Fibroblast of the conjunctiva (primary cell): Measurements from ENCODE around the gene DOCK7.
A peak's percentile ranks its signal among the peaks of the same experiment; 100 is the strongest.

ENCODE experiments used
- DNase-seq: peaks from one replicate; pipeline ENCODE4 v3.0.0-alpha.2; 2010; ENCODE audit warnings: low read depth

Gene DOCK7

DNA sequence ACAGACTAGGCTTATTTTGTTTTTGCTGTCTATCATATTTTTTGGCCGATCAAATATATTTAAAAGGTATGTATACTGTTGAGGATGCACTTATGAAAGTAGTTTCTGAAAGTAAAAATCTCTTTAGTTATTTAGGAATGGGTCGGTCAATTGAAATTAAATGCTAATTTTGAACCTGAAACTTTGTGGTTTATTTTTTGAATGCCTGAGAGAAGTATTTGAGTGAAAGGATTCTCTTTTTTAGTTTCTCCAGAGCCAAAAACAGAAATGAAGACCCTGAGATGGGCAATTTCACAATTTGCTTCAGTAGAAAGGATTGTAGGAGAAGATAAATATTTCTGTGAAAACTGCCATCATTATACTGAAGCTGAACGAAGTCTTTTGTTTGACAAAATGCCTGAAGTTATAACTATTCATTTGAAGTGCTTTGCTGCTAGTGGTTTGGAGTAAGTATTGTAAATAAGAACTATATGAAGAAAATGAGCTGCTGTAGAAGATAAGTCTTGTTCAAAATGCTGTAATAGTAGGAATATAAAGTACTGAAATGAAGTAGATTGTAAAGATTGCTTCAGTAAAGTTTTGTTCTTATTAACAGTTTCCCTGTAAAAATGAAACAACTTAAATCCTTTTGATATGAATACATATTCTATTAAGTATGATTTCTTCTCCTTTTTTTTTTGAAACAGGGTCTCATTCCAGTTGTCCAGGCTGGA is 239.8 kb downstream of the DOCK7 start:
- no peak for DNase-seq

DNA sequence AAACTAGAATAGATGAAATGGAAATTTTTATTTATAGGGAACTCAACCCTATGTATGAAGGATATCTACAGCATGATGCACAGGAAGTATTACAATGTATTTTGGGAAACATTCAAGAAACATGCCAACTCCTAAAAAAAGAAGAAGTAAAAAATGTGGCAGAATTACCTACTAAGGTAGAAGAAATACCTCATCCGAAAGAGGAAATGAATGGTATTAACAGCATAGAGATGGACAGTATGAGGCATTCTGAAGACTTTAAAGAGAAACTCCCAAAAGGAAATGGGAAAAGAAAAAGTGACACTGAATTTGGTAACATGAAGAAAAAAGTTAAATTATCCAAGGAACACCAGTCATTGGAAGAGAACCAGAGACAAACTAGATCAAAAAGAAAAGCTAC is 243.5 kb downstream of the DOCK7 start:
- DNase-seq: no peak

DNA sequence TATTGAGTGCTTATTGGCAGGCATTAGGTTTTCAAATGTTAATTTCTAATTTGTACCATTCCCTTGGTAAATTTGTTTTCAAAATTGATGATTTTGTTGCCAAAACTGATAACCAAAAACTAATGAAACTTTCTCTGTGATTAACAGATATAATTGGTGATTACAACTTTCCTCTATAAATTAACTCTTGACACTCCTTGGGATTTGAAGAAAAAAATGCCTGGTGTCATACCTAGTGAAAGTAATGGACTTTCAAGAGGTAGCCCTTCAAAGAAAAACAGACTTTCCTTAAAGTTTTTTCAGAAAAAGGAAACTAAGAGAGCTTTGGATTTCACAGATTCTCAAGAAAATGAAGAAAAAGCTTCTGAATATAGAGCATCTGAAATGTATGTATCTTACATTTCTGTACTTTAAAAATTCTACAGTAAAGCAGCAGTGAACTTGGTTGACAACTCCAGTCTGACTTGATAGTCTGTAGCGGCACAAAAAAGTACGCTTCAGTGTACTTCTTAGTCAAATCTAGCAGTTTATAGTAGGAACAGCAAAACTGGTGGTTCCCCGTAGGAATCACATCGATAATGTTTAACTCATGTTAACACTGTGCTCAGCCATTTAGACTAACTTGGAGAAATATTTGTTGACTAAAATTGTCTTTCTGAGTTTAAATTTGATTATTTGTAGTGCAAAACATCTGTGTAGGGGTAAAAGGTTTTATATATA is 248.4 kb downstream of the DOCK7 start:
- DNase-seq: no peak

DNA sequence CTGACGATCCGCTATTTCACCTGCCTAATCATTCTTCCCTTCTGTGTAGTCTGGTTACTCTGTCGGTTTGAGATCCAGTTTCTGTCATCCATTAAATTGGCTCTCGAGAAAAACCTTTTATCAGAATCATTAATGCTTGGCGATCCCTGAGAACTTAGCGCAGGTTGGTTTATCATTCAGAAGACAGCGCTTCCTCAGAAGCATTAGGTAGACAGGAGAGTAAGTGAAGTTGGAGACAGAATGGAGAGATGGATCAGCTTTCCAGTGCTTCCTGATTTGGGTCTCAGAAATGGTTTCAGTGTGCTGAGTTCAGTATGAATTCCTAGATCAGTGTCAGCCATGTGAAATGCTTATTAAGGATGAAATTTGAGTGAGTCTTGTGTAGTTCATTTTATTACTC is 250.0 kb downstream of the DOCK7 start:
- DNase-seq: no peak

DNA sequence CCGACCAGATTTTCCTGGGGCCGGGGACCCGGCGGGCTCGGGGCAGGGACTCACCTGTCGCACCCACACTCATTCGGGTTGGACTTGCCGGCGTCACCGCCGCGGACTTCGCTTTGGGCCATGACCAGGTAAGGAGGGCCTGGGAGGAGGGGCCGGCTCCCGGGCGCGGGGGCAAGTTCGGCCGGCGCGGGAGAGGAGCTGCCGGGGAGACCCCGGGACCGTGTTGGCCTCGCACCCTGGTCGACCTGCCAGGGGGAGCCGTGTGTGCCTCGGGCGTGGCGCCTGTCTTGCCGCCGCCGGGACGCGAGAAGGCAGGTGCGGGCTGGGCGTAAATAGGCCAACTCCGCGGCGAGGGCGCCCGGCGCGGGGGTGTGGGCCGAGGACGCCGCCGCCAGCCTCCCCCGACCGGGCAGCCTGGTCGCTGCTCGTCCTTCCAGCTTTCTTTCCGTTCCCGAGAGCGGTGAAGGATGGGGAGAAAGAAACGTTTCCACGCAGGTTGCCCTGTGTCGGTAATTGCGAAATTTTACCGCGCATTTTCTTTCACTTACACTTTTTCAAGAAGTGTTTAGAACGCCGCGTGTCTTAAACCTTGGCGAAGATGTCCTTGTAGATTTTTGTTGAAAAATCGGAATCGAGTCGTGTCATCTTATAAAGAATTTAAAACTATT is 250.8 kb downstream of the DOCK7 start:
- DNase-seq: no peak

DNA sequence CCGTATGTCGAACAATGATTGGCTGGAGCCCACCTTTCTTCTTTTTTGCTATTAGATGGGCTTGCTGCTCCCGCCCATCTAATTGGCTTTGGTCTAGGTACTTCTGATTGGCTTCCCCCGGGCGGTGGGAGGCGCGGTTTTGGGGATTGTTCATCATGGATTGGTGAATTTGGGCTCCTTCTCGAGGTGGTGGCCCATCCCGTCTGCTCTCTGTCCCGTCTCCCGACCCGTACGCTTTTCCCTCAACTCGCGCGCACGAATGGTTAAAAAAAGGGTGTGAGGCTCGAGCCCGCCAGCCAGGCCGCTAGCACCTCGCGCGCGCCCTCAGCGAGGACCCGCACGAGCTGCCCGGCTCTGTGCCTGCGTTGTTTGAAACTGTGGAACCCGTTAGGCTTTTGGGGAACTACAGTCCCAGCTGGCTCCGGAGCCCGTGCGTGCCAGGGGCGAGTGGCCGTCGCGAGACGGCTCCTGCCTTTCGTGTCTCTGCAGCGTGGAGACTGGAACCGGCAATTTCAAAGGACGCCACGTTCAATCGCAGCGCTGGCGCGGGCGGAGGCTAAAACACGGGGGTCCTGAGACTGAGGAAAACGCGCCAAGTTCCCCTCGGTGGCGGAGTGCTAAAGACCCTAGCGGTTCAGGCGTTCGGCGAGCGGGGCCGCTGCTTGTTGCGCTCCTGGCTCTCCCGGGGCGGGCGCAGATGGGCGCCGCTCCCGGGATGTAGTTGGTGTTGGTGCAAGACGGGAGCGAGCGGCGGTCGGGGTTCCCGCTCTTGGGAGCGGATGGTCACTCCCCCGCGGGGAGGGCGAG is 251.5 kb downstream of the DOCK7 start, which contains the start of gene USP1:
Gene USP1, plus strand, starts transcription at position 584 of the 807 bp plus-strand sequence. CDS start 2,819 bp downstream, outside the sequence.
- DNase-seq: peak; percentile 100

DNA sequence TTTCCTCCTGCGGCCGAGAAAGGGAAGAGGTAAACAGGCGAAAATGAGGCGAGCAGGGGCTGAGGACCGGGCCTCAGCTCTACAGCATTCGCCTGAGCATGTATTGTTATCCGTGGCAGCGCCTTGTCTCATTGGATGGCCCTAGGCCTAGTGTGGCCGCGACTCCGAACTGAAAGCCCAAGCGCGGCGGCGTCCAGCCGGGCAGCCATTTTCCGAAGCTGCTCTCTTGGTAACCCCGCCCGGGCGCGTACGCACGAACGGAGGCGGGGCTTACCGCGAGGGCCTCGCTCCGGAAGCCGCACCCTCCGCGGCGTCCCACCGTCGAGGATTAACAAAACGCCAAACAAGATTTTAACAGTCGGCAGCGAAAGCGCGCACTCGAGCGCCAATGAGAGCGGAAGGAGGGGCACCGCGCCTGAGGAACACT is 252.1 kb downstream of the DOCK7 start:
- no peak for DNase-seq

DNA sequence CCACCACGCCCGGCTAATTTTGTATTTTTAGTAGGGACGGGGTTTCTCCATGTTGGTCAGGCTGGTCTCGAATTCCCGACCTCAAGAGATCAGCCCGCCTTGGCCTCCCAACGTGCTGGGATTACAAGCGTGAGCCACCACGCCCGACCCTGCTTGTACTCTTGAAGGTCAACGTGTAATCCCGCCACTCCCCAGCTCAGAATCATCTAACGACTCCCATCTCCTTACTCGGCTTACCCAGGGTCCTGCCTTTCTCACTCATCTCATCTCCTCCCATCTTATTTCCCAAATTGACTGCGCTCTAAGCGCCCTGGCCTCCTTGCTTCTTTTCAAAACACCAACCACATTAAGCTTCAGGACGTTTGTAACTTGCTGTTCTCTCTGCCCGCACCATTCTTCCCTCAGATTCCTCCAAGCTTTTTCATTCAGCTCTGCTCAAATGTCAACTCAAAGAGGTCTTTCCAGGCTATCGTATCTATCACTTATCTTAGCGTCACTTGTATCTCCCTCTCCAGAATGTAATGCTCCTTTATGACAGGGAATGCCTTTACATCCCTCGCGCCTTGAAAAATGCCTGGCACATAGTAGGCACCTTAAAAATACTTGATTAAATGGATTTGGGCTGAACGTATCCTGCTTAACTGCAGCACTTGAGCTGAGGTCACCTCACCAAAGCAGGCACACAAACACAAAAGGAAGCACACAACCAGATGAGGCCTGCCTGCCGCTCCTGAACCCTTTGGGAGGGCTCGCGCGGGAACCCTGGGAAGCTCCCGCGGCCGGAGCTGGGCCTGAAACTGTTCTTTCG is 252.8 kb downstream of the DOCK7 start:
- no peak for DNase-seq

DNA sequence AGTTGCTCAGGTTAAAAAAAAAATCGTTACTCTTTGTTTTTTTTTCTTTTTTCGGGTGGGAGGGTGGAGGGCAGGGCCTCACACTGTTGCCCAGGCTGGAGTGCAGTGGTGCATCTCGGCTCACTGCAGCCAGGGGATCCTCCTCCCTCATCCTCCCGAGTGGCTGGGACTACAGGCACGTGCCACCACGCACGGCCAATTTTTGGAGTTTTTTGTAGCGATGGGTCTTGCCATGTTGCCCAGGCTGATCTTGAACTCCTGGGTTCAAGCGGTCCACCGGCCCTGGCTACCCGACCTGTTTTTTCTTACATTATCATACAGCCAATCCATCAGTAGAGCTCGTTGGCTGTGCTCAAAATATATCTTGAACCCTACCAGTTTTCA is 253.6 kb downstream of the DOCK7 start:
- DNase-seq: no peak

DNA sequence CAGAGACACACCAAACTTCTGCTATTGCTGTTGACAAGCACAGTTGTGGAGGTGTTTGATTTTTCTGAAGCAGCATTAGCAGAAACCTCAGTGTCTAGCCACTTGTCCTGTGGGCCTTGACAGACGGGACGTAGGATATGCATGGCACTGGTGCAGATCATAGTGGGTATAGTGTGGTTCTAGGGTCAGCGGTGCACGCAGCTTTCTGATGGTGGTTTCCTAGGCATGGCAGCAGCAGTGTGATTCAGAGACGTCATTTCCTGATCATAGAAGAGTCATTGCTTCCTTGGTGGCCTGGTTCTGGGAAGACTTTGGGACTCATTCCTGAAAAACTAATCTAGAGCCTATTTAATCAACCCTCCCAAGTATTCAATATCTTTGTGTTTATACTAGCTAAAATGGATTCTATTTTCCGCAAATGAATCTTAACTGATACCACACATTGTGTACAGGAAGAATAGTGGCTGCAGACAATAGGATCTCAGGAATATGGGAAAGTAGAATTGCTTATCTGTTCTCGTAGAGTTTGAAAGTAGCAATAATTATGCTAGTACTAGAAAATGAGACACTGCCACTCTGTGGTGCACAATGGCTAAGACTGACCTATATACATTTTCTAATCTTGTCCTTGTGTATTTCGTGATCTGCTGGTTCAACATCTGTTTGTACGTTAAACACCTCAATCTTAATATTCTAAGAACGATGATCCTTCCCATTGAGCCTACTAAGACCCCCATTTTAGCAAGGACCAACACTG is 254.1 kb downstream of the DOCK7 start:
- DNase-seq: no peak

DNA sequence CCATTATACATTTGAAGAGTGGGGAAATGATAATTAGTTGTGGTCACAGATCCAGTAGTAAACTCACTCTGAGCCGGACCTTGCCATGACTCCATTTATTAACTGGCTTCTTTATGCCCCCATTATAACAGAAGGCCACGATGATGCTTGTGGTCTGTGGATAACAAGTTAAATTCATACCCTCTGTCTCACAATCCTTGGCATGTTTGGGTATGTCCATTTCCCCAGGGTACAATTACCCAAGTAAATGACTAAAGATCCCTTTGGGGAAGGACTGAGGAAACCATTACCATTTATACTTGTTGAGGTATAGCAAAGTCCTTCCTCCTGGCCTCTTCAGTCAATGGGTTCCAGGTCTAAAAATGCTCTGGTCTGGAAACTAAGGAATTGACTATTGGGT is 258.6 kb downstream of the DOCK7 start:
- no peak for DNase-seq

DNA sequence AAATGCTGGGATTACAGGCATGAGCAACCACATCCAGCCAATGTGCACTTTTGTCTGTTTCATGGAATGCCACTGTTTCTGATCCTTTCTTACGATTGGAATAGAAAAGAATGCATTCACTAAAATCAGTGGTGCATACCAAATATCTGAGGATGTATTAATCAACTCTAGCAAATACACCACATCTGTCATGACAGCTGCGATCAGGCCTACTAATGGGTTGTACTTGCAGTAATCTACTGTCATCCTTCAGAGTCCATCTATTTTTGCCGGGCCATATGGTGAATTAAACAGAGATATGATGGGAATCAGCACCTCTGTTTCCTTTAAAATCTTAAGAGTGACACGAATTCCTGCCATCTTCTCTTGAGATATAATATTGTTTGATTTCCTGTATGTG is 259.8 kb downstream of the DOCK7 start:
- no peak for DNase-seq

DNA sequence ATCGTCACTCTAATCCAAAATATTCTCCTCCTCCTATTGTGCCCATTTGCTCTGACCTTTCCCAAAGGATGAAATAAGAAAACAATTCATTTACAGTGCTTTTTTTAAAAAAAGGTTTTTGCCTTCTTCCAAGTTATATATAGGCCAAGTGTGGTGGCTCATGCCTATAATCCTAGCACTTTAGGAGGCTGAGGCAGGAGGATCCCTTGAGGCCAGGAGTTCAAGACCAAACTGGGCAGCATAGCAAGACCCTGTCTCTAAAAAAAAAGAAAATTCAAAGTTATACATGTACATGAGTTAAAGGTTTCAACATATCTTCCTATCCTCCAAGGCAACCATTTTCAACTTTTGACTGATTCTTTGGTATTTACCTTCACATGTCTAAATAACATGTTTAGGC is 261.4 kb downstream of the DOCK7 start:
- no peak for DNase-seq

DNA sequence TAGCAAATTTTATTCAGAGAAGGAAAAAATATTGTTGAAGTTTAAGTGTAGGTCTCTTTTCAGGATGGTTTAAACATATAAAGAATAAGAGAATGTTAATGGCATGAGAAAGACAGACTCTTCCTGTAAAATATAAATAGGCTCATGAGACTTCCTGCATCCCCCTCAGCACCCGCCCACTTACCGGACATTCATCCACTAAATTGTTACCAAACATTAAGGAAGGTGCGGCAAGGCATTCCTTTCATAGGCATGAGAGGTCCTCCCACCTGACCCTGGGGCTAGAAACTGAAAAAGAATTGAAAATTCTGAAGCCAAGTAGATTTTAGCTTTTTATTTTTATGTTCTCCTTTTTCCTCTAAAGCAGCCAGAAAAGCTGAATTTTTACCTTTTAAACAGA is 261.9 kb downstream of the DOCK7 start:
- no peak for DNase-seq

DNA sequence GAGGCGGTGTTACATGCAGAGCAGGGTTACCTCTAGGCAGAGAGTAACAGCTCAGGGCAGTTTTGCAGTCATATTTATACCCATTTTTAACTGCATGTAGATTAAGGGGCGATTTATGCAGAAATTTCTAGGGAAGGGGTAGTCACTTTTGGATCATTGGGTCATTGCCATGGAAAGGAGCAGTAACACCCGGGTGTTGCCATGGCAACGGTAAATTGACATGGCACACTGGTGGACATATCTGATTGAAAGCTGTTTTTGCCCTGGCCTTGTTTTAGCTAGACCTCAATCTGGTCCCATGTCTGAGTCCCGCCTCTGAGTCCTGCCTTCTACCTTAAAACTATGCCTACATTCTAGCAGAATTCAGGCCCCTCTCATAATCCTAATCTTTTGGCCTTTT is 263.1 kb downstream of the DOCK7 start:
- no peak for DNase-seq

DNA sequence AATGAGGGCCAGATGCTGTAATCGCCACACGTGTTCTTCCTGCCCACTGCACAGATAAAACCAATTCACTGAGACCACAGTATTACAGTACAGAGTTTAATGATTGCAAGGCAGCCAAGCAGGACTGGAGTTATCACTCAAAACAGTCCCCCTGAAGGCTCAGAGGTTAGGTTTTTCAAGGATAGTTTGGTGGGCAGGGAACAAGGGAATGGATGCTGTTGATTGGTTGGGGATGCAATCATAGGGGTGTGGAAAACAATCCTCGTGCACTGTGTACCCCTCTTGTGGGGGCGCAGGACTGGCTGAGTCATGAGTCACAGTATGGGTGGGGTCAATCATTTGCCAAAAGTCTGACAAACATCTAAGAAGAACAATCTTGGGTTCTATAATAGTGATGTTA is 263.8 kb downstream of the DOCK7 start:
- peak; percentile 65 for DNase-seq

DNA sequence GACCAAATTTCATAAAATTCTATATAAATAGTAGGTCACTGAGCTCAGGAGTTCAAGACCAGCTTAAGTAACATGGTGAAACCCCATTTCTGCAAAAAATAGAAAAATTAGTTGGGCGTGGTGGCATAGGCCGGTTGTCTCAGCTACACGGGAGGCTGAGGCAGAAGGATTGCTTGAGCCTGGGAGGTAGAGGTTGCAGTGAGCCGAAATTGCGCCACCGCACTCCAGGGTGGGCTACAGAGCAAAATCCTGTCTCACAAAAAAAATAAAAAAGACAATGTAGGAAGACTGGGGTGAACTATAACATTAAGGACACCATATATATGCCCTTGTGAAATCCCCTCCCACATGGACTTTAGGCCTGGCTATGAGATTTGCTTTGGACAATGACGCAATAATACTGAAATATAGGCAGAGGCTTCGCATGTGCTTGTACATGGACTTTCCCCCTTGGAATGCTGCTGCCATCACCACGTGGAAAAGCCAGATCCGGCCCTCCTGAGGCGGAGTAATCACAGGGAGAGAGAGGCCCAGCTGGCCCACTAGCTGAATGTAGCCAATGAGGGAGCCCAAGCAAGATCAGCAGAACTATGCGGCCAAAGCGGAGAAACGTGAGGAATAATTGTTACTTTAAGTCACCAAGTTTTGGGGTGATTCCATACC is 264.5 kb downstream of the DOCK7 start:
- DNase-seq: no peak

DNA sequence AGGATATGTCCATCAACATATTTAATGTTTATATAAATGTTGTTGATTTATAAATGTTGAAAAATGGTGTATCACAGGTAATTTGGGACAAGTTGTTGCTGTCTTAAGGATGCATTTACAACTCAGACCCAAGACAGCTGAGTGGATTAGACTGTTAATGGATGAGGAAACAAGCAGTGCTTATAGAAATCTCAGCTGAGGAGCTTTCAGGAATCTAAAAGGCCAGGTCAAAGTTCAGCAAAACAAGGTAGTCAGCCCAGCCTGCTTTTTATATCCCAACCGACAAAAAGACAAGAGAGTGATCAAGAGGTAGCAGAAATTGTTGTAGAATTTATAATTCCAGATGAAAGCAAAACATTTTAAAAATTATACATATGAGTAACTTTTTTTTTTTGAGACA is 268.0 kb downstream of the DOCK7 start:
- no peak for DNase-seq

DNA sequence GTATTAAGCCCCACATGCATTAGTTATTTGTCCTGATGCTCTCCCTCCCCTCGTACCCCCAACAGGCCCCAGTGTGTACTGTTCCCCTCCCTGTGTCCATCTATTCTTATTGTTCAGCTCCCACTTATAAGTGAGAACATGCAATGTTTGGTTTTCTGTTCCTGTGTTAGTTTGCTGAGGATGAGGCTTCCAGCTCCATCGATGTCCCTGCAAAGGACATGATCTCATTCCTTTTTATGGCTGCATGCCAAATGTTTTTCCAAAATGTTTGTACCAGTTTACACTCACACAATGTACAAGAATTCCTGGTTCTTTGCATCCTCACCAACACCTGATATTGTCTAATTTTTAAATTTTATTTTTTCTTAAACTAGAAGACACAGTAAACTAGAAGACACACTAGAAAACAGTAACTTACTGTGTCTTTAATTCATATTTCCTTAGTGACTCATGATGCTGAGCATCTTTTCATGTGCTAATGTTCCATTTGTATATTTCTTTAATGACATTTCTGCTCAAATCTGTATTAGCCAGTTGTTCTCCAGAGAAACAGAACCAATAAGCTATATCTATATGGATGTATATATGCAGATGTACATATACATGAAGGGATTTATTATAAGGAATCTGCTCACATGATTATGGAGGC is 270.7 kb downstream of the DOCK7 start:
- no peak for DNase-seq

DNA sequence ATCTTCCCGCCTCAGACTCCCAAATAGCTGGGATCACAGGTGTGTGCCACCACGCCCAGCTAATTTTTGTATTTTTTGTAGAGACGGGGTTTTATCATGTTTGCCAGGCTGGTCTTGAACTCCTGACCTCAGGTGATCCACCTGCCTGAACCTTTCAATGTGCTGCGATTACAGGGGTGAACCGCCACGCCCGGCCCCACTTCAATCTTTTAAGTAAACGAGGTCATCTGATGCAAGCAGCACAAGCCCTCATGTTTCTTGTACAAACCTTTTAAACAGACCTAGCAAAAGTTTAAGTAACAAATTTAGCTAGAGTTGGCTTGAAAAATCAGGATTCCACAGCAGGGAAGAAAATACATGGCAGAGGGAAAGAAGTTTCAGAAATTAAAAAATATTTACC is 272.5 kb downstream of the DOCK7 start:
- DNase-seq: no peak
